Liver (tissue), 9 donors: Measurements from ENCODE around the gene EZR. TPM values are rescaled to one million over a fixed set of nuclear protein-coding genes. Genes with fewer than 3 reads are reported as not detected.

Source experiments
- DNase-seq: peaks from one replicate; pipeline ENCODE4 v3.0.0-alpha.2; 2017; ENCODE audit warnings: low spot score
- H3K27ac ChIP-seq, 2 donors: one replicate each; pipeline ENCODE4 v1.7.0; 2013; ENCODE audit warnings: inconsistent platforms in 2 of 2, low read length in 2 of 2, control low read depth in 1 of 2, low read depth in 1 of 2, mild to moderate bottlenecking in 1 of 2
- H3K27me3 ChIP-seq, 4 donors: one replicate each; pipeline versions ENCODE4 v1.6.1 to v1.7.0; 2013; ENCODE audit warnings: low read length in 3 of 4, inconsistent platforms in 1 of 4, mild to moderate bottlenecking in 1 of 4, moderate library complexity in 1 of 4; ENCODE audit not compliant: control insufficient read depth in 4 of 4, insufficient read depth in 4 of 4
- H3K36me3 ChIP-seq, 4 donors: one replicate each; pipeline versions ENCODE4 v1.6.1 to v1.7.0; 2013; ENCODE audit warnings: low read length in 3 of 4, mild to moderate bottlenecking in 3 of 4, low read depth in 1 of 4, moderate library complexity in 1 of 4; ENCODE audit not compliant: control insufficient read depth in 4 of 4, insufficient read depth in 3 of 4
- H3K4me1 ChIP-seq, 4 donors: one replicate each; pipeline versions ENCODE4 v1.6.1 to v1.7.0; 2013; ENCODE audit warnings: low read length in 3 of 4, mild to moderate bottlenecking in 3 of 4, moderate library complexity in 1 of 4; ENCODE audit not compliant: control insufficient read depth in 4 of 4, insufficient read depth in 4 of 4
- H3K4me3 ChIP-seq, 3 donors: one replicate each; pipeline versions ENCODE4 v1.6.1 to v1.7.0; 2013; ENCODE audit warnings: low read length in 3 of 3, control low read depth in 1 of 3, low read depth in 1 of 3, mild to moderate bottlenecking in 1 of 3
- H3K9ac ChIP-seq, 2 donors: one replicate each; pipeline ENCODE4 v1.7.0; 2013; ENCODE audit warnings: low read length in 2 of 2, mild to moderate bottlenecking in 2 of 2, moderate library complexity in 2 of 2, control low read depth in 1 of 2, low read depth in 1 of 2
- H3K9me3 ChIP-seq, 4 donors: one replicate each; pipeline versions ENCODE4 v1.6.1 to v1.7.0; 2013; ENCODE audit warnings: low read length in 3 of 4; ENCODE audit not compliant: control insufficient read depth in 4 of 4
- ATF3 ChIP-seq: IDR thresholded peaks from 2 replicates; pipeline ENCODE4 v1.6.1; 2016; ENCODE audit warnings: antibody characterized with exemption
- EGR1 ChIP-seq, 2 donors: IDR thresholded peaks; 2 replicates each; pipeline ENCODE4 v1.6.1; 2016 to 2018; ENCODE audit warnings: antibody characterized with exemption in 2 of 2, low read depth in 2 of 2
- FOXA1 ChIP-seq: IDR thresholded peaks from 2 replicates; pipeline ENCODE4 v1.6.1; 2016; ENCODE audit warnings: antibody characterized with exemption
- FOXA2 ChIP-seq: IDR thresholded peaks from 2 replicates; pipeline ENCODE4 v1.6.1; 2016; ENCODE audit warnings: antibody characterized with exemption
- GABPA ChIP-seq, 2 donors: IDR thresholded peaks in 1 of 2; conservative IDR thresholded peaks in 1 of 2; 2 replicates each; pipeline ENCODE4 v1.6.1; 2016; ENCODE audit warnings: antibody characterized with exemption in 2 of 2, mild to moderate bottlenecking in 1 of 2, moderate library complexity in 1 of 2
- HNF4A ChIP-seq, 2 donors: conservative IDR thresholded peaks; 2 replicates each; pipeline ENCODE4 v1.6.1; 2016; ENCODE audit warnings: antibody characterized with exemption in 2 of 2, mild to moderate bottlenecking in 2 of 2
- HNF4G ChIP-seq: IDR thresholded peaks from 2 replicates; pipeline ENCODE4 v1.6.1; 2016; ENCODE audit warnings: antibody characterized with exemption
- JUND ChIP-seq, 2 donors: IDR thresholded peaks; 2 replicates each; pipeline ENCODE4 v1.6.1; 2016; ENCODE audit warnings: antibody characterized with exemption in 2 of 2
- NR2F2 ChIP-seq: IDR thresholded peaks from 2 replicates; pipeline ENCODE4 v1.6.1; 2016; ENCODE audit warnings: antibody characterized with exemption
- RAD21 ChIP-seq, 2 donors: IDR thresholded peaks; 2 replicates each; pipeline ENCODE4 v1.6.1; 2016; ENCODE audit warnings: antibody characterized with exemption in 2 of 2, mild to moderate bottlenecking in 2 of 2
- REST ChIP-seq: IDR thresholded peaks from 2 replicates; pipeline ENCODE4 v1.6.1; 2016; ENCODE audit warnings: antibody characterized with exemption, mild to moderate bottlenecking
- RXRA ChIP-seq, 2 donors: IDR thresholded peaks; 2 replicates each; pipeline ENCODE4 v1.6.1; 2017 to 2018; ENCODE audit warnings: antibody characterized with exemption in 2 of 2, mild to moderate bottlenecking in 1 of 2
- SP1 ChIP-seq: IDR thresholded peaks from 2 replicates; pipeline ENCODE4 v1.6.1; 2018; ENCODE audit warnings: antibody characterized with exemption, mild to moderate bottlenecking
- TAF1 ChIP-seq: conservative IDR thresholded peaks from 2 replicates; pipeline ENCODE4 v1.6.1; 2016; ENCODE audit warnings: antibody characterized with exemption, mild to moderate bottlenecking
- YY1 ChIP-seq: IDR thresholded peaks from 2 replicates; pipeline ENCODE4 v1.6.1; 2016; ENCODE audit warnings: antibody characterized with exemption, mild to moderate bottlenecking
- WGBS: extraction: QIAGEN DNeasy Blood & Tissue Kit; methylation state at CpG from one replicate; pipeline ENCODE4 v1.1.7; 2013; 5-methylcytosine and 5-hydroxymethylcytosine counted together
- polyA plus RNA-seq, 2 donors: library from polyadenylated mRNA; stranded (reverse) in 1 of 2; unstranded in 1 of 2; fragments of 200-250 nt in 1 of 2; fragments of >200 nt in 1 of 2; fragmentation: Nextera tagmentation in 1 of 2; extraction: Ambion mirVana in 1 of 2; gene quantifications; one replicate each; pipeline versions ENCODE4 v1.2.1 to v1.2.3, GENCODE V29; 2013 to 2015
- total RNA-seq, 2 donors: library from RNA; depleted of rRNA; stranded (reverse); fragments of >200 nt; gene quantifications; one replicate each; pipeline ENCODE4 v1.2.3, GENCODE V29; 2014
- TF ChIP-seq, protein P1 (sequence below): IDR thresholded peaks from 2 replicates; pipeline ENCODE4 v1.6.1; 2016; ENCODE audit warnings: antibody characterized with exemption
- TF ChIP-seq, protein P2 (sequence below): fragments of 150-350 bp; IDR thresholded peaks from 2 replicates; pipeline ENCODE4 v1.5.1; 2017; ENCODE audit warnings: improper control_type of control experiment, low read depth, low read length; ENCODE audit not compliant: missing input control
- TF ChIP-seq, protein P3 (sequence below): IDR thresholded peaks from 2 replicates; pipeline ENCODE4 v1.6.1; 2016; ENCODE audit warnings: antibody characterized with exemption
- donor health status: healthy.
- donor health status: healthy.
- donor health status: healthy.
- donor health status: healthy.
- donor health status: healthy.

The EZR gene
- total and polyA plus RNA-seq, 4 donors: 22.0 to 35.4 (median 25.4) TPM

GRCh38 chr6:158799051-158799792, 19.9 kb downstream of the EZR start (continued):
- TF ChIP-seq, protein P1, sequence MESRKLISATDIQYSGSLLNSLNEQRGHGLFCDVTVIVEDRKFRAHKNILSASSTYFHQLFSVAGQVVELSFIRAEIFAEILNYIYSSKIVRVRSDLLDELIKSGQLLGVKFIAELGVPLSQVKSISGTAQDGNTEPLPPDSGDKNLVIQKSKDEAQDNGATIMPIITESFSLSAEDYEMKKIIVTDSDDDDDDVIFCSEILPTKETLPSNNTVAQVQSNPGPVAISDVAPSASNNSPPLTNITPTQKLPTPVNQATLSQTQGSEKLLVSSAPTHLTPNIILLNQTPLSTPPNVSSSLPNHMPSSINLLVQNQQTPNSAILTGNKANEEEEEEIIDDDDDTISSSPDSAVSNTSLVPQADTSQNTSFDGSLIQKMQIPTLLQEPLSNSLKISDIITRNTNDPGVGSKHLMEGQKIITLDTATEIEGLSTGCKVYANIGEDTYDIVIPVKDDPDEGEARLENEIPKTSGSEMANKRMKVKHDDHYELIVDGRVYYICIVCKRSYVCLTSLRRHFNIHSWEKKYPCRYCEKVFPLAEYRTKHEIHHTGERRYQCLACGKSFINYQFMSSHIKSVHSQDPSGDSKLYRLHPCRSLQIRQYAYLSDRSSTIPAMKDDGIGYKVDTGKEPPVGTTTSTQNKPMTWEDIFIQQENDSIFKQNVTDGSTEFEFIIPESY: no peak

GRCh38 chr6:158798311-158798710, 20.9 kb downstream of the EZR start:
- no peak overlapping the region for H3K4me3 ChIP-seq
- no peak for DNase-seq
- no peaks in the 10 kb centered on the region for H3K9me3 ChIP-seq
- TF ChIP-seq FOXA2 (no peak), GABPA (IDR thresholded peaks at IDR 0.05 in 1 of 2, conservative IDR thresholded peaks at IDR 0.05 in 1 of 2) (no peak), HNF4A (conservative IDR thresholded peaks at IDR 0.05) (no peak), RXRA (IDR thresholded peaks at IDR 0.05) (no peak), NR2F2 (no peak), YY1 (no peak), TAF1 (no peak), RAD21 (IDR thresholded peaks at IDR 0.05) (no peak), FOXA1 (no peak), SP1 (no peak), ATF3 (no peak), HNF4G (no peak), EGR1 (IDR thresholded peaks at IDR 0.05; ENCODE audit: low read depth in 2 of 2) (no peak), REST (no peak), JUND (IDR thresholded peaks at IDR 0.05) (no peak)
- TF ChIP-seq, protein P2, sequence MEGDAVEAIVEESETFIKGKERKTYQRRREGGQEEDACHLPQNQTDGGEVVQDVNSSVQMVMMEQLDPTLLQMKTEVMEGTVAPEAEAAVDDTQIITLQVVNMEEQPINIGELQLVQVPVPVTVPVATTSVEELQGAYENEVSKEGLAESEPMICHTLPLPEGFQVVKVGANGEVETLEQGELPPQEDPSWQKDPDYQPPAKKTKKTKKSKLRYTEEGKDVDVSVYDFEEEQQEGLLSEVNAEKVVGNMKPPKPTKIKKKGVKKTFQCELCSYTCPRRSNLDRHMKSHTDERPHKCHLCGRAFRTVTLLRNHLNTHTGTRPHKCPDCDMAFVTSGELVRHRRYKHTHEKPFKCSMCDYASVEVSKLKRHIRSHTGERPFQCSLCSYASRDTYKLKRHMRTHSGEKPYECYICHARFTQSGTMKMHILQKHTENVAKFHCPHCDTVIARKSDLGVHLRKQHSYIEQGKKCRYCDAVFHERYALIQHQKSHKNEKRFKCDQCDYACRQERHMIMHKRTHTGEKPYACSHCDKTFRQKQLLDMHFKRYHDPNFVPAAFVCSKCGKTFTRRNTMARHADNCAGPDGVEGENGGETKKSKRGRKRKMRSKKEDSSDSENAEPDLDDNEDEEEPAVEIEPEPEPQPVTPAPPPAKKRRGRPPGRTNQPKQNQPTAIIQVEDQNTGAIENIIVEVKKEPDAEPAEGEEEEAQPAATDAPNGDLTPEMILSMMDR: no peak
- TF ChIP-seq, protein P1: no peak
- TF ChIP-seq, protein P3, sequence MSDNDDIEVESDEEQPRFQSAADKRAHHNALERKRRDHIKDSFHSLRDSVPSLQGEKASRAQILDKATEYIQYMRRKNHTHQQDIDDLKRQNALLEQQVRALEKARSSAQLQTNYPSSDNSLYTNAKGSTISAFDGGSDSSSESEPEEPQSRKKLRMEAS: no peak
- WGBS: 96% methylated on average over 8 of the region's 8 CpGs
- peak overlapping the region in 1 of 2 donors; percentile 83 for H3K27ac ChIP-seq
- H3K36me3 ChIP-seq: no peaks in the 10 kb centered on the region
- H3K4me1 ChIP-seq: peaks cover 9 to 48% (median 29%) of the 10 kb centered on the region in 4 donors
- no peak overlapping the region for H3K9ac ChIP-seq
- H3K27me3 ChIP-seq: no peaks in the 10 kb centered on the region
